Right ventricle myocardium superior (tissue), 1 donor: ENCODE results near the gene ERICH6B. TPM values are rescaled to one million over a fixed set of nuclear protein-coding genes. Genes with fewer than 3 reads are reported as not detected.

ENCODE experiments used
- ATAC-seq: fragments of 200-7000 bp; cut with Tn5 transposase; one replicate; pipeline ENCODE4 v1.9.1; 2020; ENCODE audit warnings: mild to moderate bottlenecking; ENCODE audit not compliant: poor library complexity
- DNase-seq: peaks from one replicate; pipeline ENCODE4 v3.0.0-alpha.2; 2020
- intact Hi-C: fragments of 100-400 bp; cut with DNase I; formaldehyde crosslinking; loops from one replicate; pipeline ENCODE4 v1.11.2; 2022
- total RNA-seq: library from RNA; stranded (reverse); fragmentation: NEBNext Ultra II Directional; extraction: Animal tissue kit (Norgen Biotek cat#: 25700); gene quantifications from one replicate; pipeline ENCODE4 v1.2.1, GENCODE V29; 2021
- donor health status: DM: no; HTN: yes; CAD: no; lungs with severe emphysema.

Gene ERICH6B
- total RNA-seq, 1 donor from 2014 or later, result not detected

DNA sequence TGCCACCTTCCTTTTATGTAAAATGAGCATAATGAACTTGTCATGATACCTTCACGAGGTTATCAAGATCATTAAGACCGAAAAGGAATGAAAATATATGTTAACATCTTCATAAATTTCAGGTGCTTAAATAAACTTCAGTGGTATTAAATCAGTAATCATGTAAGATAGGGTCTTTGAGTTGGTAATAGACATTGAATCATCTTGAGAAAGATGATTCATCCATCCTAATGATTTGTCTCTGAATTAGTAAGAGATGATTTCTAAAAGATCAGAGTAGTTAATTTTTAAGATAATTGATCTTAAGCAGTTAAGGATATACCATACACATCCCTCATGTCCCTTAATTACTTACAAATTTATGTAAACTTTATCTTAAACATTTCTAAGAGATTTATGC is 98.8 kb downstream of the ERICH6B start:
- ATAC-seq (no peak), DNase-seq (no peak)
- intact Hi-C loops, result no loop called here

DNA sequence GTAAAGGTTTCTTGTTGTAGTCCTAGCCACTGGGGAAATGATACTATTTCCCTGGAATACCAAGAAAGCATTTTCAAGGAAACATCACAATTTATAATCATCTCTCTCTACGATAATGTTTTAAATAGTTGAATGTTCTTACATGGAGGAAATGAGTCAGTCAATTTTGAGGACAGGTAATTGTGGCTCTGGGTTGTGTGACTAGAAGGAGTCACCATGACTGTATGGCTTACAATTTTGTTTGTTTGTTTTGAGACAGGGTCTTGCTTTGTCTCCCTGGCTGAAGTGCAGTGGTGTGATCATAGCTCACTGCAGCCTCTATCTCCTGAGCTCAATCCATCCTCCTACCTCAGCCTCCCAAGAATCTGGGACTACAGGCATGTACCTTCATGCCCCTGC is 103.4 kb downstream of the ERICH6B start:
- ATAC-seq (no peak), DNase-seq (no peak)
- intact Hi-C loops, result loop anchor here (5.0 kb wide), 1 partner anchor 615 kb away; no protein-coding TSS in a partner anchor

GRCh38 chr13:45511310-45512097 is 104.0 kb downstream of the ERICH6B start:
- no peak for DNase-seq
- intact Hi-C loops, result loop anchor here (5.0 kb wide), 1 partner anchor 616 kb away; no protein-coding TSS in a partner anchor
- ATAC-seq, result peak; percentile 73

- intact Hi-C loops, result loop anchor here (5.0 kb wide), 1 partner anchor 617 kb away; no protein-coding TSS in a partner anchor
- no peak for DNase-seq
- no peak for ATAC-seq
These were observed 104.9 kb downstream of the ERICH6B start for GRCh38 chr13:45510672-45511071.

DNA sequence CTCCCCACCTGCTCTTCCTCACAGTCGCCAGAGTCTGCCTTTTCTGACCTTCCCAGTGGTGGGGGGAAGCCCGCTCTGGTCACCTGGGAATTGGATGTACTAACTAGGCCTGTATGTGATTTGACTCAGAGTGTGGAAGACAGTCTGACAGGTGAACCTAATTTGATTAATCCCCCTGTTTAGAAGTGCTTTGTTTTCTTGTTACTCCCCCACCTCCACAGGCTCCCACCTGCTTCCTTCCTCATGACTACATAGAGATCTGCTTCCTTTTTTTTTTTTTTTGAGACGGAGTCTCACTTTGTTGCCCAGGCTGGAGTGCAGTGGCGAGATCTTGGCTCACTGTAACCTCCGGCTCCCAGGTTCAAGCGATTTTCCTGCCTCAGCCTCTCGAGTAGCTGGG is 106.8 kb downstream of the ERICH6B start:
- DNase-seq (no peak), ATAC-seq (no peak)
- intact Hi-C loops, result no loop called here

DNA sequence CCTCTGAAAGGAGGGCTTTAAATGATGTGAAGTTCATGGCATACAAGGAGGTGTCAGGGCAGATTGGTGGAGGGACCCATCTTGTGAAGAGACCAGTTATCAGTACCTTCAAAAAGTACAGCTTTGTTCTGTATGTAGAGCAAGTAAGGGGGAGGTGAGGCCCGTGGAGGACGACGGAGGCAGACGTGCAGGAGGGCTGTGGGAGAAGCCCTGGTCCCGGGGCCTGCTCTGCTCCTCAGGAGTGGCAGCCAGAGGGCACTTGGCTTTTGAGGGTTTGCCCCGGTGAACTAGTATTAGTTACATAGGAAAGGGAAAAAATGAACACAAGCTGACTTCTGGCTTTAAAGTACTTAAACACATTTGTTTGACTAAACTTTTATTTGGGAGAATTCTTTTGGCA is 108.7 kb downstream of the ERICH6B start:
- intact Hi-C loops, result no loop called here
- ATAC-seq (no peak), DNase-seq (no peak)

- ATAC-seq, result no peak
These were observed 111.9 kb downstream of the ERICH6B start for GRCh38 chr13:45503658-45504057.

DNA sequence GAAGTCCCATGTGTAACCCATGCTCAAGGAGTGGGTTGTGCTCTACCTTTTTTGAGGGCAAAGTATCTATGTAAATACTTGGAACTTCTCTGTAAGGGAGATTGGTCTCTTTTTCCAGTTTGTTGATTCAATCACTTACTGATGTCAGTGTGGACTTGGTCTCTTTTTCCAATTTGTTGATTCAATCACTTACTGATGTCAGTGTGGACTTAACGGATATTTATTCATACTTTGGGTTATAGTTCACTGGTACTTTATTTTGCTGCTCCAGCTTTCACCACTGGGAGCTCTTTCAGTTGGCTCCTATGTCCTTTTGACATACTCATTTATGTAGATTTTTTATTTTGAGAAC is 114.4 kb downstream of the ERICH6B start:
- intact Hi-C loops, result no loop called here
- no peak for ATAC-seq
- no peak for DNase-seq

More at GRCh38 chr13:45503658-45504057, 111.9 kb downstream of the ERICH6B start:
- intact Hi-C loops, result no loop called here
- DNase-seq, result no peak

GRCh38 chr13:45500492-45501174 is 114.9 kb downstream of the ERICH6B start:
- peak; percentile 48 for ATAC-seq
- intact Hi-C loops, result no loop called here

DNA sequence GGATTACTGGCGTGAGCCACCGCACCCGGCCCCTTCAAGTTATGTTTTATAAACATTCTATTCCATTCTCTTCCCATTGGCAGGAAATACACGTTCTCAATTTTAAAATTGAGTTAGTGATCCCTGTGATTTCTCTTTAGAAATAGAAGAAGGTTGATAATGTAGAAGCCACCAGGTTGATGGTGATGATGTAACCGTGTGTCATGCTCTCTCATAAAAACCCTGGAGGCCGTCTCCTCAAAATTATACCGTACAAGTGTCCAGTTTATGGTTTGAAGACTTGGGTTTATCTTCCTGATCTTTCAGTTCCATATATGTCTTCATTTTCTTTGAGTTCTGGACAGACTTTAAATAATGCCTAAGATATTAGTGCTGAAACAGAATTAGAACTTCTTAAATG is 118.6 kb downstream of the ERICH6B start:
- ATAC-seq, result no peak
- intact Hi-C loops, result no loop called here
- no peak for DNase-seq

More at GRCh38 chr13:45500492-45501174, 114.9 kb downstream of the ERICH6B start:
- no peak for DNase-seq

GRCh38 chr13:45492538-45492937 is 123.0 kb downstream of the ERICH6B start:
- intact Hi-C loops, result no loop called here
- no peak for DNase-seq
- no peak for ATAC-seq

Other genes starting within 250 kb of the ERICH6B start
- gene SLC25A30, start 197.4 kb downstream of the ERICH6B start, total RNA-seq, result 142 TPM
- gene COG3, start 150.8 kb downstream of the ERICH6B start, total RNA-seq, result 12.9 TPM
- gene CBY2, start 86.6 kb upstream of the ERICH6B start, total RNA-seq, result not detected
- gene SIAH3, start 236.0 kb upstream of the ERICH6B start, total RNA-seq, result not detected